ENCODE measurements around the gene HOTAIR.

HOTAIR gene

DNA sequence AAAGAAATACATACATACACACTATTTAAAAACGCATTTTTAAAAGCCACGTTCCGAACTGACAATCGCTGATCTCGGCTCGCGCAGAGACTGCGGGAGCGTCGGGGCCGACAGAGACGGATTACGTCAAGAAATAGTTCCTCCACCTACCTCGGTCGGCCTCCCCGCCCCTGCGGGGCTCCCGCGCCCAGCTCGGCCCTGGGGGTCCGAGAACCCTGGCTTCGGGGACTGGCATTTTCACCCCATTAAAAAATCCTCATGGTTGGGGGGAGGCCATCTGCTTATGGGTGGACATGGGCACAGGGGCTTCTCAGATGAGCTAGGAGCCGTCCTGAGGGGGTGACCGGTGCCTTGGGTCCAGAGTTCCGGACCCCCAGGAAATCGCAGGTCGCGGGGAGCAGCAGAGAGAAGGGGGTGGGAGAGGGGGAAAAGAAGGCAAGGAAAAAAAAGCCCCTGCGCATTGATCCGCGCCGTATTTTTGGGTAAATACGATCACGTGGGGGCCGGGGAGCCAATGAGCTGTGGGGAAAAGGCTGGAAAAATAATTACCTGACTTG is 24.9 kb upstream of the HOTAIR start:
- no peak for DNase-seq (ENCODE audit: low spot score)

DNA sequence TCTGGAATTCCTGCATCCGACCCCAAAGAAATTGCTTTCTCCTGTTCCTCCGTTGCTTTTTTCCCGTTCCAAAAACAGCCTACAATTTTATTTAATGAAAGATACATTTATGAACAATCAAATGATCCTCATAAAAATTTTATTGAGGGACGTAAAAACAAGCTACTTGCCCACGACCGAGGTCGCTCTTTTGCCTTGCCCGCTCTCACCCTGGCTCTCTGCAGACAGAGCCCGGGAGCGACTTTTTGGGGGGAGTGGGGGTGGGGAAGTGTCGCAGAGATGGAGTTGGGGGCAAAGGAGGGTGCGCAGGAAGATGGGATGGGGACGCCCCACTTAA is 24.1 kb upstream of the HOTAIR start:
- DNase-seq (ENCODE audit: low spot score) = no peak

DNA sequence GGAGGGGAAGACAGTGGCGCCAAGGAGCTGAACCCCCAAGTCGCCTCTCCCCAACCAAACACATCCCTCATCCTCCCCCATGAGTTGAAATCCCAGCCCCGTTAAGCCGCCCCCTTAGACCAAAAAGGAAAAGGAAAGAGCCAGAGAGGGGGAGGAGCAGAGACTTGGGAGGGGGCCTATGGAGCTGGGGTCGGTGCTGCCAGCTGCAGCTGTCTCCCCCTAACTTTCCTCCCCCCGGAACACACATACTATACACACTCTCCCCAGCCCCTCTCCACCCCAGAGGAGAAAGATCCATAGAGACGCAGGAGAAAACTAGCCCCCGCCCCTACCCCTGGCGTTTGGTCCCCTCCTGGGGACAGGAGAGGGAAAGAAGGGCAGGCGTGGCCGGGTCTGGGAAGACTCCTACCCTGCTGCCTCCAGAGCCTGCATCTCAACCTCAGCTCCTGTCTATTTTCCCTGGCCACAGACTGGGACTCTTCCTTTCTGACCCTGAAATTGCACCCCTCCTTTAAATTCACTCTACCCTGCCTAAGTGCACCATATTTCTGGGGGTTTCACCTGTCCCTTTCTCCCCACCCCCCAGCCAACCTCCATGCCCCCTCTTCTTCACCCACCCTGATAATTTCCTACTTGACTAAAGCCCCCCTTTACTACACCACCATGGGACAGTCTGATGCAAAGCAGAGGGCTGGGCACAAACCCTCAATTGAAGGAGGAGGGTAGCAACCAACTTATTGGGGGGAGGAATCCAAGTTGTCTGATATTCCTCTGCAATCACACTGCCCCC is 23.6 kb upstream of the HOTAIR start:
- no peak for DNase-seq (ENCODE audit: low spot score)

DNA sequence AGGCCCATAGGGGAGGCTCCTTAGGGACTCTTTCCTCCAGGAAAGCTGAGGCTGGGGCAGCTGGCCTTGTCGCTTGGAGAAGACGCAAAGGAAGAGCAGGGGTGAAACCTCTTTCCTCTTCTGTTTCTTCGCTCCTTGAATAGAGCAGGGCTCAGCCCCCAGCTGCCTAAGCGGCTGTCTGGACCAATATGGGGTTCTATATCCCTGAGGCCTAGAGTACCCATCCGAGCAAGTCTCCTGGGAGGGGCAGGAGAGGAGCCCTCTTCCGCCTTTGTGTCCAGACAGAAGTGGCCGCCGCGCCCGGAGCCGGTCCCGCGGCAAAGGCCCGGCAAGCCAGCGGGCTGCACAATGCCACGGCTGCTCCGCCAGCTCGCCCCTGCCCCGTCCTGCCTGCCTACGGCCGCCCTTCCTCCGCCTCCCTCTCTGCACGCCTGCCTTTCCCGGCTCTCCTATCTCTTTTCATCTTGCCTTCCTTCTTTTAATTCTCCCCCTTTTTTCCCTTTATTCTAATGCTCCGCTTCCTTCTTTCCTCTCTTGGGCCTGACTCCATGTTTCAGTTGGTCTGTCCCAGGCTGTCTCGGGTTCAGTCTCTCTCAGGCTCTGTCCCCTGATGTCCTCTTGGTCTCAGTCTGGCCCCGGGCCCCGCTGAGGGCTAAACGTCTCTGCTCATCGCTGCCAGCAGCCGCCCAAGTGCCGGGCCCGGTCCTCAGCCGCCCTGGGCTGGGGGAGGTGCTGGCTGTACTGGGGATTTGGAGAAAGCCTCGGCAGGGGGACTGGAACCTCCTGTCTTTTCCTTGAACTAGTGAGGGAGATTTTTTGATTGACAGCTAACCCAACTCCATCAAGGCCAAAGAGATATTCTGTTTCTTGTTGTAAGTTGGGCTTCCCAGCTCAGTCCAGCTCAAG is 22.7 kb upstream of the HOTAIR start:
- DNase-seq (ENCODE audit: low spot score) = no peak

DNA sequence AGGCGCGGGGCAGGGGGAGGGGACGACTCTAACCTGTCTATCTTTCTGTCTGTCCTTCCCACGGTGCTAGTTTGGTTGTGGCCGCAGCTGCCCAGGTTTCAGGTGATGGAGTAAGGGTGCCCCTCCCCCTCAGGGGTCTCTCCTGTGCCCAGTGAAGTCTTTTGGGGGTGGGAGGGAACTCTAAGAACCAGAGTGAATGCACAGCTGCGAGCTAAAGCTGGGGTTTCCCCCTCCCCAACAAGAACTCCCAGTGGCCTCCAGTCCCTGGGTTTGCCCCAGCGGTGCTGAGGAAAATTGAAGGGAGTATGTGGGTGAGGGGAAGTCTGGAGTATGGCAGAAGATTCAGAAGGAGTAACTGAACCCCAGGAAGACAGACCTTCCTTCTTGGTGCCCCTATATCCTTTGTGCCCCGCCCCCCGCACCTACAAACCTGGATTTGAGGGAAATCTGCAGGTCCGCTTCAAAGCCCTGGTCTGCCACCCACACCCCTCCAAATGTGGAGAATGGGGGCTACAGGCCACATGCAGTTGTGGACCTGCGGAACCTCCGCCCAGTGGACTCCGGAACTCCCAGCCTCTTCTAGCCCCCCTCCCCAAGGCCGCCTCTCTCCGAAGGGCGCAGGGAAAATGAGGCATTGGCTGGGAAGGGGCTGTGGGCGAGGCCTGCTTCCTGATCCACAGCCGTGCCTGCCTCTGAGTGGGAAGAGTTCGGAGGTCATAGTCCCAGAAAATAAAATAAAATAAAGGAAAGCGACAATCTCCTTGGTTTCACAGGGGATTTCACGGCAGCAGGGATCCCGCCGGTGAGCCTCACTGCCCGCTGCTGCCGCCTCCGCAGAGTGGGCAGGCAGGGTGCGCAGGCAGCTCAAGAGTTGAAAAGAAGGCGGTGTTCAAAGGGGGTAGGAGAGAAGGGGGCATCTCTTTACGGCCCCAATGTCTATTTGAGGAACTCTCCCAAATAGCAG is 21.8 kb upstream of the HOTAIR start:
- DNase-seq (ENCODE audit: low spot score) = no peak

DNA sequence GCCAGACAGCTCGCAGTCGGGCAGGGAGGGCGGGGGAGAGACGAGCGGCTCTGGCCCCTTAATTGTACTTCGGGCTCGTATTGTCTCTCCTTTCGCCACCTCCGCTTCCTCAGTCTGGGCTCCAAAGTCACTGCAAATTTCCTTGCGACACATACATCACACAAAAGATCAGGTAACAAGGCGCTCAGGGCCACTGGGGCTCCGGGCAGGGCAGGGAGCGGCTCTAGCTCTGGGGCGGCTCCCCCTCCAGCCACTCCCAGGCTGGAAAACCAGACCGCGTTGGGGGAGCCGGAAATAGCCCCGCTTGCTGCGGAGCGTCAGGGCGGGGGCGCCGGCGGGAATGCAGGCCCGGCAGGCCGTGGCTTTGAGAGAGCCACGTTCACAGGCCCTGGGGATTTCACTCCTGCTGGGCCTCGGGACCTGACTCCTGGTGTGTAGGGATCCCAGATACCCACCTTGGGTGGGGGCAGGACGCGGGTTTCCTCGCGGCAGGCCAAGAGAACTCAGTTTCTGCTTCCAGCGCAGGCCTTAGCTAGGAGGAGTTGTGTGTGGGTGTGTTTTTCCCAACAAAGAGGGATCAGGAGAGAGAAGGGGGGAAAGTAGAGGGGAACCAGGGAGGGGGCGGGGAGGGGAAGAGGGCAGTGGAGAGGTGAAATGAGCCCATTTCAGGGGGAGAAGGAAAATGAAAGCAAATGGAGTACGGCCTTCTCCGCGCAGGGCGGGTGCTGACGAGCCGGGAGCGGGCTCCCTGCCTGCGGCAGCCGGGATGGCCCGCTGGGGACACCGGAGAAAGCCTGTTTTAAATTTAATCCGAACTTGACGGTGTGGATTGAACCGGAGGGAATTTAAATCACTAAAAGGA is 20.9 kb upstream of the HOTAIR start:
- peak; percentile 74 for DNase-seq (ENCODE audit: low spot score)

DNA sequence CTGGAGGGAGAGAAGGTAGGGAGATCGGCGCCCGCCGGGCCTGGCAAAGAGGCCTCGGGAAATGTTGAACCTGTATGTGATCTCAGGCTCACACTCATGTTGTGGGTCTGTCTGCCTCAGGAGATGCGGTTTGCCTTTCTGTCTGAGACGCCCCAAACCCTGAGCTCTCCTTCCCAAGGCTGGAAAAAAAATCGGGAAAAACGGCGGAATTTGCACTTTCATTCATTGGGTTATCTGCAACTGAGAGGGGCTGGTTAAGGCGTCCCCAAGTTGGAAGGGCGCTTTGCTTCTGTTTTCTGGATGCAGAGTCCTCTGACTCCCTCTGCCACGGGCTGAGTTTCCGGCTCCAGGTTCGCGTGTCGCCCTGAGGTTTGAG is 20.2 kb upstream of the HOTAIR start:
- no peak for DNase-seq (ENCODE audit: low spot score)

DNA sequence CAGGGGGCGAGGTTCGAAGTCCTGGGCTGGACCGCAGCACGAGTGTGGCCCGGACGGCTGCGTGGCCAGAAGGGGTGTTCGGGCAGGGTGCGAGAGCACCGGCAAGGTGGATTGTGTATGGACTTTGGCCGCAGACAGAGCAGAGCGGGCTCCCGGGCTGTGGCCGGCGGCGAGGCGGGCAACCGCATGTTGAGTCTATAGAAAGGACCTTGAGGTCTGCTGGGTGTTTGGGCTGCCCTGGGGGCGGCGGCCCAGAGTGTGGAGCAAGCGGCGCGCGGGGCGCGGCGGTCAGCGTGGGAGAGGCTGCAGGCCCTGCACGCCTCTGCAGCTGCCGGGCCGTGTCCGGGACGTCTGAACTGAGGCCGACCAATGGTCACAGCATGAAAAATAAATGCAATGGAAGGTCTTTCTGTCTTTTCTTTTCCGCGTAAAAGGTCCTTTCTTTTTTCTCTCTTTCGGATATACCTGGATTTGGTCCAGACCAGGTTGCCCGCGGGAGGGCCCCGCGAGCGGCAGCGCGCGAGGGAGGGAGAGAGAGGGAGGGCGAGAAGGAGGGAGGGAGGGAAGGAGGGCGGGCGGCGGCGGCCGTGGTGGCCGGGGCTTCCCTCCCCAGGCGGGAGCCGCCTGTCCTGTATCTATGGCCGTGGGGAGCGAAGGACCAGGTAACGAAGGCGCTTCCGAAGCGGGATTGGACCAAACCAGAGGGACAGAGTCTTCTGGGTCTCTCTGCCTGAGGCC is 19.7 kb upstream of the HOTAIR start:
- DNase-seq (ENCODE audit: low spot score) = no peak

DNA sequence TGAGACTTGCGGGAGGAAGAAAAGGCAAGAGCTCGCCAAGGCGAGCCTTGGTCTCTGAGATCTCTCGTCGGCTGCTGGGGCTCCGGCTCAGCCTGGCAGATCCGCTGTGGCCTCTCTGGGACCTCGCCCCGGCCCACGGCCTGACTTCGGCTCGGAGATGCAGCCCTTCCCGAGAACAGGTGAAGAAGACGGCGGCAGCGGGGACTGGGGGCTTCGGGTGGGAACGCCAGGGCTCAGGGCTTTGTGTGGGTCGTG is 19.2 kb upstream of the HOTAIR start:
- no peak for DNase-seq (ENCODE audit: low spot score)

DNA sequence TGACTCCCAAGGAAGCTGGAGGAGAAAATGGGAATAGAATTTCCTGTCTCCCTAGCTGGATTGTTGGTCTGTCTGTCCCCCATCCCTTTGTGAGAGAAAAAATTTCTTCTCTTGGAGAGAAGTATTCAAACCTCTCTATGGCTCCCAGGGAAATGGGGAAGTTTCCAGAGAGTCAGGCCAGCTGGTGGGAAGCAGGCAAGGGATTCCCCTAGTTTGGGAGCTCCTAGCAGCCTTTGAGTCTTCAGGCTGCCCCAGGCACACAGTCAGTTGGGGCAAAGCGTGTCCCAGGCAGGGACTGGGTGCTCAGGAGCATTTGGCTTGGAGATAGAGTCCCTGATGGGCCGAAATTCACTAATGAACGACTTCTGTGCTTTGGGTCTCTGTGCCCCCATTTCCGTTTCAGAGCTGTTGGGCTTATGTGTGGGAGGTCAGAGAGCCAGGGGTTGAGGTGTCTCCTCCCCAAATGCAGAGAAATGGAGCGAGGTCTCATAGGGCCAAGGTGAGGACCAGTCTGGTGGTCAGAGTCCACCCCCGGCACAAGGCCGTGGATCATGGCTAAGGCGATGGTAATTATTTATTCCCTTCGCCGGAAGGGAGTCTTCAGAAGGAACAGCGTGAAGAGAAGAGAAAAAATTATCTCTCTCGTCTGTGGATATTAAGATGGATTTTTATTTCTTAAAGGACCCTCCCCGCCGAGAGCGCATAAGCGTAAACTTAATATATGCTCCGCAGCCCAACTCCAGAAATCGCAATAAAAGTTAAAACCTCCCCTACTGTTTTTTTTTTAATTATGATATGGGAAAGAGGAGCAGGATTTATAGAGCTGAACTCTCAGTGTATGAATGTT is 18.6 kb upstream of the HOTAIR start:
- DNase-seq (ENCODE audit: low spot score) = no peak

DNA sequence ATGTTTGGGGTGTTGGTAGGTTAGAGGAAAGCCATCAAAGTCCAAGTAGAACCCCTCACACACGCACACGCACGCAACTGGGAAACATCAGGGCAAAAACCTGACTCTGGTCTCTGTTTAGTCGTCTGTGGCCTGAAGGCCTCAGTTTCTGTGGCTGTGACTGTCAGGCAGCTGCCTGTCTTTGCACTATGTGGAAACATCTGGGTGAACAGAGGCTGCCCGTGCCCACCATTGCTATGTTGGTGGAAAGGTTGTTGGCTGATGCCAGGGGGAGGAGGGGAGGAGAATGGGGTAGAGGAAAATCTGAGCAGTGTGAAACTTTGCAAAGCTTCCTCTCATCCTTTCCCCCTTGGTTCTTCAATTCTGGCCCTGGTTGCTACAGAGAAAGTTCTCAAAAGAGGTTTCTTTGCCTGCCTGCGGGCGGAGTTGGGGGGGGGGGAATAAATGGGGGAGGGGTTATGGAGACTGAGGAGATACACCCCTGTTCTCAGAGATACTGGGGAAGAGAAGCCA is 17.7 kb upstream of the HOTAIR start:
- no peak for DNase-seq (ENCODE audit: low spot score)

DNA sequence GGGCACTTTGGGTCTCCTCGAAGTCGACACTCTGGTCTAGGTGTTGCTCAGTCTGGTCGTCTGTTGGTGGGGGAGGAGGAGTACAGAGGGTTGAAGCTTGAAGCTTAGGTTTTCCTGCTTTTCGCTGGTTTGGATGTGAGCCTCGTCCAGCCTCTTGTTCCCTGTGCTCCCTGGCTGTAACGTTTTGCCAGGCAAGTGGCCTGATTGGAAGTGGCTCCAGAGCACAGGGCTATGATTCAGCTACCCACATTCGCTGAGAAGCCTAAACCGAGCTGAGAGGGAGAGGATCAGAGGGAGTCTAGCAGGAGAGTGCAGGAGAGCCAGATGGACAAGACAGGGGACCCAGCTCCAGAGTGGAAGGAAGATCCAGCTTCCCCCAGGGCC is 16.3 kb upstream of the HOTAIR start:
- no peak for DNase-seq (ENCODE audit: low spot score)

DNA sequence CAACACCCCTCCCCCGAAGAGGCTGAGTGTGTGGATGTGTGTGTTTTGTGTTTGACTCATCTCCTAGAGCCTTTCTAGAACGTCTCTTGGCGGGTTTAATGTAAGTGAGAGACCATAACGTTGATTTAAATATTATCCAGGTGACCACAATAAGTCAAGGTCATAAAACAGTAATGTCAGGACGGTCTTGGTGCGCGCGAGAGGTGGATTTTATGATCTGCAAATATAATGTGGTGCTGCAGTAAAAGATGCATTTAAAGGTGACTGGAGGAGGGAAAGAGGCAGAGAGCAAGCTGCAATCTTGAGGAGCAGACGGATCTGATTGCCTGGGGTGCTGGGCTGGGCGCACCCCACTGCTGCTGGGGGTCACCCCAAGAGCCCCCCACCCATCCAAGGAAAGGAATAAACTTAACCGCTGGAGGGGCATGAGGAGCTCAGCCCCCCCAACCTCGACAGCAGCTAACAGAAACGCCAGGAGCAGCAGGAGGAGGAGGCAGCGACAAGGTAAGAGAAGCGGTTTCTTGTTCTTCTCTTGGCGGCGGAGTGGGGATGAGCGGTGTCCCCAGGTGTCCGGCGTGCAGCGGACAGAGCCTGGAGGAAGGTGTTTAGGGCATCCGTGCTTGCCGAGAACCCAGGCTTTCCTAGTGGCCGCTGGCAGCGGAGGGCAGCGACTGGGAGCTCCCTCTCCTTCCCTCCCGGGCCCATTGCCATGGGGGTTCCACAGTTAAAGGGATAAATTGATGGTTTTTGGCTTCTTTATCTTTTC is 15.7 kb upstream of the HOTAIR start:
- no peak for DNase-seq (ENCODE audit: low spot score)

DNA sequence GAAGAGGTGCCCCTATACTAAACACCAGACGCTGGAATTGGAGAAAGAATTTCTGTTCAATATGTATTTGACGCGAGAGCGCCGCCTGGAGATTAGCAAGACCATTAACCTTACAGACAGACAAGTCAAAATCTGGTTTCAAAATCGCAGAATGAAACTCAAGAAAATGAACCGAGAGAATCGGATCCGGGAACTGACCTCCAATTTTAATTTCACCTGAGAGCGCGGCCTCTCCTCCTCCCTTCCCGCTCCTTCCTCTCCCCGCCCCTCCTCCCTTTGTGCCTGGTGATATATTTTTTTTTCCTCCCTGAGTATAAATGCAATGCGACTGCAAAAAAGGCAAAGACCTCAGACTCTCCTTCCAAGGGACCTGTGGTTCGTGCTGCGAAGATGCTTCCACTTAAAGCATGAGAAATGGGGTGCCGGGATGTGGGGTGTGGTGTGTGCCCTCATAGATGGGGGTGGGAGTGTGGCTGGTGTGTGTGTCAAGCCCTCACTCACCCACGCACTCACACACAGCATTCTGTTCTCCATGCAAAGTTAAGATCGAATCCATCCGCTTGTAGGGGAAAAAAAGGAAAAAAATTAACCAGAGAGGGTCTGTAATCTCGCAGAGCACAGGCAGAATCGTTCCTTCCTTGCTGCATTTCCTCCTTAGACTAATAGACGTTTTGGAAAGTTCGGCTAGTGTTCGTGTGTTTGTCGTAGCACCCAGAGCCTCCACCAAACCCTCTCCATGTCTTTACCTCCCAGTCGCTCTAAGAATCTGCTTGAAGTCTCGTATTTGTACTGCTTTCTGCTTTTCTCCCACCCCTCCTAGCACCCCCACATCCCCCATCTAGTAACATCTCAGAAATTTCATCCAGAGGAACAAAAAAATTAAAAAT is 14.7 kb upstream of the HOTAIR start:
- no peak for DNase-seq (ENCODE audit: low spot score)

DNA sequence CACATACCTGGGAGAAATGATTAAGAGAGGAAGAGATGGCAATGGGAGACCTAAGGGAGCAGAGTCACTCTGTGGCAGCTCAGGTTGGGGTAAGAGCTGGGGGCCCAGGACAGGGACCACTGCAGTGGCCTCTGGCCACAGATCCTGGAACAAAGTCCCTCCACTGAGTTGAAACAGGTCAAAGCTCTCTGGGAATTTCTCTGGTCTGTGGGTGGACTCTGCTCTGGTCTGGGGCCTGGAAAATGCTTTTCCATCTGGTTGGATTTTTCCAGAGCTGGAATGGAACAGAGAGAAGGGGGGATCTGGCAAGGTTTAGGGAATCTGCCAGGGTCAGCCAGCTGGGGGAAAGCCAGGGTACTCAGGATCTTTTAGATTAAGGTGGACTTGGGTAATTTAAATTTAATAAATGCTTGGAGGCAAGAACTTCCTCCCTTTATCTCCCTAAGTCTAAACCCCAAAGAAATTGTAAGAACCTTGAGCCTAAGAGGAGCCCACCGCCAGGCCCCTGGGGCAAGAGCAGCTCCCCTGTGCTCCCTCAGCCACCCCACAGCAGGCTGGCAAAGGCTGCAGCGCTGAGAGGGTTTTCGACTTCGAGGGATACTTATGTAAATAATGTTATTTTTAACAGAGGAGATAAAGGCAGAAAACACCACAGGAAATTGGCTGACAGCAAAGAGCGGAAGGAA is 13.9 kb upstream of the HOTAIR start:
- DNase-seq (ENCODE audit: low spot score) = no peak

DNA sequence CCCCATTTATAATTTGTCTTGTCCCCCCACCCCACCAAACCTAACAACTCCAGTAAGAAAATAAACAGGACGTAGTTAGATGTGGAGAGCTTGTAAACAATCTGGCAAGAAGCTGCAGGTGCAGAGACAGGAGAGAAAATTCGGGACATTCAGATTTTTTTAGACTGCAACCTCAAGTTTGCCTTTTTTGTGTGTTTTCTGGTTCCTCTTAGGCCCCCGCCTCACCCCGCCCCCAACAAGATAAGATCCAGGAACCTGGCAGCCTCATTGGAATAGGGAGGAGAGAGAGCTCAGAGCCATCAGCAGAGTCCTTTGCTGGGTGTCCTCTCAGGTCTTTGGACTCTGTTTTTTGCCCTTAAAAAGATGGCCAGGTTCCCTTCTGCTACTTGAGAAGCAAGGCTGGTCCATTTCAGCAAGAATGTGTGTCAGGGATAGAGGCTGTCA is 13.1 kb upstream of the HOTAIR start:
- no peak for DNase-seq (ENCODE audit: low spot score)
